ENCODE data around the gene FICD. TPM values are rescaled to one million over a fixed set of nuclear protein-coding genes. Genes with fewer than 3 reads are reported as not detected.

Gene FICD
- total RNA-seq, 1 donor from 2014 or later, result 7.1 TPM

DNA sequence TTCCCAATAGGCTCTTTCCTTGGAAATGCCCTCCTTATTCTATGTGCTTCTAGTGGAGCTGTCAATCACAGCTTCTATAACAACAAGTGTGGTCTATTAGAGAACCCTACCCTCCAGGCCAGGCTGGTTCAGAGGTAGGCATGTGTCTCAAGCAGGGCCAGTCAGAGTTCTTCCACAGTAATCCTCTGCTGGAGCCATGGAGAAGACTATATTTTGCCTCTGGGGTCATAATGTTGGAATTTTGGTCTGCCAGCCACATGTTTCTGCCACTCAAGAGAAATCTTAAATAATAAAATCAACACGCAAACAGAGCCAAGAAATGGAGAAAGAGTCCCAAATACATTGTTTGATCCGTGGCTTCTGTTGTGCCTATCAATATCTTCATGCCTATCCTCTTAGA, 23.8 kb upstream of the FICD start:
- Histone ChIP-seq H3K4me2 (no peak overlapping the region), H3K4me3 (no peak overlapping the region), H3K27ac (no peak overlapping the region), H3K27me3 (no peaks in the 10 kb centered on the region), H4K20me1 (ENCODE audit: low read depth) (peaks cover 3% of the 10 kb centered on the region), H2AFZ (replicated peaks) (no peak overlapping the region), H3K9ac (no peak overlapping the region), H3K9me3 (ENCODE audit: low read depth) (no peaks in the 10 kb centered on the region), H3K79me2 (ENCODE audit: low read depth) (no peaks in the 10 kb centered on the region), H3F3A (ENCODE audit: low read depth) (no peaks in the 10 kb centered on the region), H3K36me3 (no peaks in the 10 kb centered on the region), H3K4me1 (no peaks in the 10 kb centered on the region)
- Mint-ChIP-seq H3K4me3 (no peak overlapping the region), H3K36me3 (no peaks in the 10 kb centered on the region), H3K4me1 (no peaks in the 10 kb centered on the region), H3K27ac (no peak overlapping the region), H3K9me3 (peaks cover 5% of the 10 kb centered on the region), H3K27me3 (ENCODE audit: insufficient read depth, low read depth) (peaks cover 2% of the 10 kb centered on the region)
- DNase-seq (ENCODE audit: low spot score), result no peak
- TF ChIP-seq EZH2phosphoT487 (IDR thresholded peaks at IDR 0.05), result no peak
- no peak for TF ChIP-seq EZH2 (IDR thresholded peaks at IDR 0.05)
- TF ChIP-seq, protein P1, sequence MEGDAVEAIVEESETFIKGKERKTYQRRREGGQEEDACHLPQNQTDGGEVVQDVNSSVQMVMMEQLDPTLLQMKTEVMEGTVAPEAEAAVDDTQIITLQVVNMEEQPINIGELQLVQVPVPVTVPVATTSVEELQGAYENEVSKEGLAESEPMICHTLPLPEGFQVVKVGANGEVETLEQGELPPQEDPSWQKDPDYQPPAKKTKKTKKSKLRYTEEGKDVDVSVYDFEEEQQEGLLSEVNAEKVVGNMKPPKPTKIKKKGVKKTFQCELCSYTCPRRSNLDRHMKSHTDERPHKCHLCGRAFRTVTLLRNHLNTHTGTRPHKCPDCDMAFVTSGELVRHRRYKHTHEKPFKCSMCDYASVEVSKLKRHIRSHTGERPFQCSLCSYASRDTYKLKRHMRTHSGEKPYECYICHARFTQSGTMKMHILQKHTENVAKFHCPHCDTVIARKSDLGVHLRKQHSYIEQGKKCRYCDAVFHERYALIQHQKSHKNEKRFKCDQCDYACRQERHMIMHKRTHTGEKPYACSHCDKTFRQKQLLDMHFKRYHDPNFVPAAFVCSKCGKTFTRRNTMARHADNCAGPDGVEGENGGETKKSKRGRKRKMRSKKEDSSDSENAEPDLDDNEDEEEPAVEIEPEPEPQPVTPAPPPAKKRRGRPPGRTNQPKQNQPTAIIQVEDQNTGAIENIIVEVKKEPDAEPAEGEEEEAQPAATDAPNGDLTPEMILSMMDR (IDR thresholded peaks at IDR 0.05), result no peak

DNA sequence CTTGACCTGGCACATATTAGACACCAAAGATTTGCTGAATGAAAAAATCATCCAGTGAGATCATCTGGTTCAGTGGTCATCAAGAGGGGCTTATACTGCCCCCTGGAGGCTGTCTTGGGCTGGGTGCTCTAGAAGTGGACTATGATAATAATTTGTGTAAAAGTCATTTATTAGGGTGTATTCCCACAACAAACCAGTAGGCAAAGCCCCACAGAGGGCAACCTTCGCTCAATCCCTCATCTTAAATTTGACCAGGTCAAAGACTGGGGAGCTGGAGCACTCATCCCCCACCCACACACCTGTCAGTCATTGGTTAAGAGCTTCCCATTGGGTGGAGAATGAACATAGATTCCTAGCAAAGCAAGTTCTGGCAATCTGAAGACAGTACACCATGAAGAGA, 20.0 kb upstream of the FICD start:
- no peaks in the 10 kb centered on the region for H3K9me3 Mint-ChIP-seq
- H2AFZ ChIP-seq (replicated peaks), result no peak overlapping the region
- no peaks in the 10 kb centered on the region for H3K27me3 ChIP-seq
- TF ChIP-seq, protein P1 (IDR thresholded peaks at IDR 0.05), result peak; percentile 92
- TF ChIP-seq EZH2phosphoT487 (IDR thresholded peaks at IDR 0.05), result no peak
- H3K27ac ChIP-seq, result no peak overlapping the region
- H3K4me3 Mint-ChIP-seq, result no peak overlapping the region
- H3K9me3 ChIP-seq (ENCODE audit: low read depth), result no peaks in the 10 kb centered on the region
- peak; percentile 66 for DNase-seq (ENCODE audit: low spot score)
- H3K4me1 Mint-ChIP-seq, result no peaks in the 10 kb centered on the region
- no peak overlapping the region for H3K27ac Mint-ChIP-seq
- peaks cover 4% of the 10 kb centered on the region for H3K27me3 Mint-ChIP-seq (ENCODE audit: insufficient read depth, low read depth)
- no peaks in the 10 kb centered on the region for H3K36me3 ChIP-seq
- H3K4me2 ChIP-seq, result no peak overlapping the region
- H4K20me1 ChIP-seq (ENCODE audit: low read depth), result peaks cover 3% of the 10 kb centered on the region
- no peaks in the 10 kb centered on the region for H3F3A ChIP-seq (ENCODE audit: low read depth)
- H3K79me2 ChIP-seq (ENCODE audit: low read depth), result no peaks in the 10 kb centered on the region
- H3K4me1 ChIP-seq, result no peaks in the 10 kb centered on the region
- H3K4me3 ChIP-seq, result no peak overlapping the region
- H3K9ac ChIP-seq, result no peak overlapping the region
- H3K36me3 Mint-ChIP-seq, result no peaks in the 10 kb centered on the region

DNA sequence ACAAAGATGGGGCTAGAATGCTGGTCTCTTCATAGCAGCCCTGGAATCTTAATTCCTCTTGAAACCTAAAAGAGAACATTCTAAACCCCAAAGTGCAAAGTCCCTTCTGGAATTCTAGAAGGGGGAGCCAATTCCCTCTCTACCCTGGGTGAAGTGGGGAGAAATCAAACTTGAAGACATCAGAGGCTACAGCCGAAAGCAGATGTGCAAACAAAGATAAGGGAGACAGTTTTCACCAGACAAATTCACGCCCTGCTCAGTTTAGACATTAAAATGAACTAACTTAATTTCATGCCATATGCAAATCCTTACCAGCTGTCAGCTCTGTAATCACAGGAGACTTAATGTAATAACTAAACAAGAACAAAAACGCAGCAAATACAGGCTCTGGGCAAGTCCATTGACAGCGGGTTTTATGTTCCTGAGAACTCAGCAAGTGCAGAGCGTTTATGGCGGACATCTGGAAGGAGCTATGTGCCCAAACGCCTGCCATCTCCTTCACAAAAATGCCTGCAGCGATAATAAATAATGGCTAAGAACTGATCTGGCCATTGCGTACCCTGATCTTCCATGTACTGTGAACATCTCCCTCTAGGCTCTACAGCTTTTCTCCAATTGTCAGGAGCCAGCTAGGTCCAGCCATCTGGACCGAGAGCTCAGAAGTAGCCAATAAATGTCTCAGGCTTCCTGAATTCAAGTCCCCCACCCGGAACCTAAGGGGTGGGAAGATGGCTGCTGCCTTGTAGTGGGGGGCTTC, 19.1 kb upstream of the FICD start:
- Histone ChIP-seq H3K27ac (no peak overlapping the region), H3K9ac (no peak overlapping the region), H3K79me2 (ENCODE audit: low read depth) (no peaks in the 10 kb centered on the region), H3K36me3 (no peaks in the 10 kb centered on the region), H3K4me2 (no peak overlapping the region), H3K4me1 (no peaks in the 10 kb centered on the region), H3K27me3 (no peaks in the 10 kb centered on the region), H2AFZ (replicated peaks) (no peak overlapping the region), H3K9me3 (ENCODE audit: low read depth) (no peaks in the 10 kb centered on the region), H3F3A (ENCODE audit: low read depth) (no peaks in the 10 kb centered on the region), H3K4me3 (no peak overlapping the region), H4K20me1 (ENCODE audit: low read depth) (peaks cover 3% of the 10 kb centered on the region)
- H3K4me1 Mint-ChIP-seq, result no peaks in the 10 kb centered on the region
- DNase-seq (ENCODE audit: low spot score), result no peak
- no peak overlapping the region for H3K27ac Mint-ChIP-seq
- no peaks in the 10 kb centered on the region for H3K9me3 Mint-ChIP-seq
- H3K27me3 Mint-ChIP-seq (ENCODE audit: insufficient read depth, low read depth), result peaks cover 4% of the 10 kb centered on the region
- TF ChIP-seq EZH2 (IDR thresholded peaks at IDR 0.05), result no peak
- no peaks in the 10 kb centered on the region for H3K36me3 Mint-ChIP-seq
- no peak overlapping the region for H3K4me3 Mint-ChIP-seq

DNA sequence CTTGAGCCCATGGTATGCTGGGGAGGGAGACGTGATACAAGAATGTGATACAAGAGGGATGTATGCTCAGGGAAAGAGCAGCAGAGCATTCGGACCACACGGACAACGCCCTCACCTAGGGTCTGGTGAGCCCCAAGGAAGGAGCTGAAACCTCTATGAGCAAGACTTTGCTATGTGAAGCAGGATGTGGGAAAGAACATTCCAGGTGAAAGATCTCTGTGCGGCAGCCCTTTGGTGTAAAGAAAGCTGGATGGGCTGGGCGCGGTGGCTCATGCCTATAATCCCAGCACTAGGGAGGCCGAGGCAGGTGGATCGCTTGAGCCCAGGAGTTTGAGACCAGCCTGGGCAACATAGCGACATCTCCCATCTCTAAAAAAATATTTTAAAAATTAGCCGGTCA, 16.9 kb upstream of the FICD start:
- Histone ChIP-seq H4K20me1 (ENCODE audit: low read depth) (peaks cover 3% of the 10 kb centered on the region), H3K4me2 (no peak overlapping the region), H3F3A (ENCODE audit: low read depth) (no peaks in the 10 kb centered on the region), H3K79me2 (ENCODE audit: low read depth) (no peaks in the 10 kb centered on the region), H3K9ac (no peak overlapping the region), H2AFZ (replicated peaks) (no peak overlapping the region), H3K4me1 (no peaks in the 10 kb centered on the region), H3K27ac (no peak overlapping the region), H3K27me3 (no peaks in the 10 kb centered on the region), H3K36me3 (no peaks in the 10 kb centered on the region), H3K9me3 (ENCODE audit: low read depth) (no peaks in the 10 kb centered on the region), H3K4me3 (no peak overlapping the region)
- Mint-ChIP-seq H3K9me3 (peaks cover 5% of the 10 kb centered on the region), H3K4me1 (no peaks in the 10 kb centered on the region), H3K27me3 (ENCODE audit: insufficient read depth, low read depth) (peaks cover 3% of the 10 kb centered on the region), H3K36me3 (no peaks in the 10 kb centered on the region), H3K27ac (no peak overlapping the region), H3K4me3 (no peak overlapping the region)
- no peak for TF ChIP-seq EZH2phosphoT487 (IDR thresholded peaks at IDR 0.05)
- no peak for TF ChIP-seq EZH2 (IDR thresholded peaks at IDR 0.05)
- TF ChIP-seq, protein P1 (IDR thresholded peaks at IDR 0.05), result no peak
- no peak for DNase-seq (ENCODE audit: low spot score)
